NCI-H524 treated with DMSO at 0.1 percent for 48 hours (cell line): ENCODE data around the gene ZMAT5.

Experiments
- DNase-seq: peaks from one replicate; lab custom pipeline; 2025; lab: John Stamatoyannopoulos, UW

The ZMAT5 gene

GRCh38 chr22:29706486-29706885, 60.3 kb downstream of the ZMAT5 start:
- no peak for DNase-seq

- no peak for DNase-seq
Observed at GRCh38 chr22:29705651-29706050, 61.2 kb downstream of the ZMAT5 start.

GRCh38 chr22:29704528-29705285, 62.1 kb downstream of the ZMAT5 start:
- DNase-seq: no peak

- no peak for DNase-seq
Observed at GRCh38 chr22:29703569-29704195, 63.1 kb downstream of the ZMAT5 start.

GRCh38 chr22:29702931-29703501, 63.8 kb downstream of the ZMAT5 start:
- no peak for DNase-seq

GRCh38 chr22:29702000-29702930, 64.5 kb downstream of the ZMAT5 start:
- DNase-seq: peak; percentile 80

- DNase-seq: peak; percentile 21
Observed at GRCh38 chr22:29701155-29701999, 65.4 kb downstream of the ZMAT5 start.

- DNase-seq: no peak
Observed at GRCh38 chr22:29700900-29701154, 66.0 kb downstream of the ZMAT5 start.

- DNase-seq: no peak
Observed at GRCh38 chr22:29700206-29700899, 66.5 kb downstream of the ZMAT5 start.

- DNase-seq: no peak
Observed at GRCh38 chr22:29697853-29698598, 68.8 kb downstream of the ZMAT5 start.

GRCh38 chr22:29695129-29695926, 71.5 kb downstream of the ZMAT5 start:
- no peak for DNase-seq

- no peak for DNase-seq
Observed at GRCh38 chr22:29693671-29694070, 73.1 kb downstream of the ZMAT5 start.

- no peak for DNase-seq
Observed at GRCh38 chr22:29693161-29693560, 73.6 kb downstream of the ZMAT5 start.

- no peak for DNase-seq
Observed at GRCh38 chr22:29692327-29692640, 74.5 kb downstream of the ZMAT5 start.

- DNase-seq: no peak
Observed at GRCh38 chr22:29691636-29692326, 75.0 kb downstream of the ZMAT5 start.

- peak; percentile 47 for DNase-seq
Observed at GRCh38 chr22:29690476-29690875, 76.3 kb downstream of the ZMAT5 start.

GRCh38 chr22:29689880-29690213, 77.0 kb downstream of the ZMAT5 start:
- no peak for DNase-seq

GRCh38 chr22:29689206-29689879, 77.5 kb downstream of the ZMAT5 start:
- DNase-seq: no peak

GRCh38 chr22:29684244-29684643, 82.6 kb downstream of the ZMAT5 start:
- no peak for DNase-seq
